Measurements from ENCODE around the gene GMFB.

- no peak for TF ChIP-seq POLR2A (IDR thresholded peaks at IDR 0.05)
- no peak for TF ChIP-seq CTCF (IDR thresholded peaks at IDR 0.05)
- no peak for TF ChIP-seq POLR2AphosphoS5 (IDR thresholded peaks at IDR 0.05)
- no peak for TF ChIP-seq EP300 (IDR thresholded peaks at IDR 0.05)
Observed at GRCh38 chr14:54425537-54426274, 63.1 kb downstream of the GMFB start.

Measured in stomach (tissue), 4 donors.